Chondrocyte (in vitro differentiated cells): Measurements from ENCODE around the gene SRSF4. TPM values are rescaled to one million over a fixed set of nuclear protein-coding genes. Genes with fewer than 3 reads are reported as not detected.

Experiments
- DNase-seq: peaks from one replicate; pipeline ENCODE4 v3.0.0; 2021; ENCODE audit warnings: mixed read lengths, low spot score
- H3K27ac Mint-ChIP-seq: one replicate; pipeline ENCODE4 v1.8.0; 2021; ENCODE audit warnings: mild to moderate bottlenecking, moderate library complexity, mixed read lengths; ENCODE audit not compliant: unreplicated experiment
- H3K27me3 Mint-ChIP-seq: 2 replicates; pipeline ENCODE4 v1.8.0; 2021; ENCODE audit warnings: low read depth, mixed read lengths
- H3K36me3 Mint-ChIP-seq: 2 replicates; pipeline ENCODE4 v1.8.0; 2021; ENCODE audit warnings: low read depth, mixed read lengths
- H3K4me1 Mint-ChIP-seq: 2 replicates; pipeline ENCODE4 v1.8.0; 2021; ENCODE audit warnings: low read depth, mild to moderate bottlenecking, mixed read lengths
- H3K4me3 Mint-ChIP-seq: one replicate; pipeline ENCODE4 v1.8.0; 2021; ENCODE audit warnings: mild to moderate bottlenecking, moderate library complexity, mixed read lengths; ENCODE audit not compliant: unreplicated experiment
- H3K9me3 Mint-ChIP-seq: 2 replicates; pipeline ENCODE4 v1.8.0; 2021; ENCODE audit warnings: low read depth, mixed read lengths
- CTCF ChIP-seq: fragments of 200-600 bp; sonication (generic); IDR thresholded peaks from 2 replicates; pipeline ENCODE4 v1.5.0; 2021; ENCODE audit warnings: antibody characterized with exemption, mild to moderate bottlenecking, moderate library complexity
- total RNA-seq: library from RNA; stranded (reverse); gene quantifications from 3 replicates; pipeline ENCODE4 v1.2.1, GENCODE V29; 2021

SRSF4 gene
- total RNA-seq, 1 donor from 2014 or later = 49.1 TPM

- no peaks in the 10 kb centered on the region for H3K27me3 Mint-ChIP-seq
- H3K36me3 Mint-ChIP-seq = peaks cover 8% of the 10 kb centered on the region
- TF ChIP-seq CTCF = no peak
- peak overlapping the region; percentile 43 for H3K27ac Mint-ChIP-seq
- no peaks in the 10 kb centered on the region for H3K9me3 Mint-ChIP-seq
- no peak overlapping the region for H3K4me3 Mint-ChIP-seq
- H3K4me1 Mint-ChIP-seq = peaks cover 41% of the 10 kb centered on the region
- no peak for DNase-seq
These were observed 10.6 kb downstream of the SRSF4 start for GRCh38 chr1:29171089-29171488.

DNA sequence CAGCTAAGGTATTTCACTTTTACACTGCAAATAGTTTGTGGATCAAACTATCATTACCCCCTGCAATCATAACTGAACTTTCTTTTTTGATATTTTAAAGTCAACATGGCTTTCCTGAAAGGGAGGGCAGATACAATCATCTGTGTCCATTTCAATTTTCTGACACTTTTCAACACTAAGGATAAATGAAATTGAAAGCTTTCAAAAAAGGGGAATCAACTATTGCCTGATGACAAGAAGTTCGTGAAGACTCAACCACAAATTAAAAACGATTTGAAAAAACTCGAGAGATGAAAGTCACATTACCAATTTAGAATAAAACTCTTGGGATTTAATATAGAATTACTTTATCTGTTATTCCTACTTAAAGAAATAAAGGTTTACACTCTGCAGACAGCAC, 11.7 kb downstream of the SRSF4 start:
- Mint-ChIP-seq H3K27ac (peak overlapping the region; percentile 29), H3K36me3 (peaks cover 10% of the 10 kb centered on the region), H3K9me3 (no peaks in the 10 kb centered on the region), H3K4me1 (peaks cover 44% of the 10 kb centered on the region), H3K27me3 (no peaks in the 10 kb centered on the region), H3K4me3 (no peak overlapping the region)
- no peak for TF ChIP-seq CTCF
- DNase-seq = no peak

GRCh38 chr1:29167904-29168303, 13.8 kb downstream of the SRSF4 start:
- DNase-seq = no peak
- no peak overlapping the region for H3K27ac Mint-ChIP-seq
- H3K4me3 Mint-ChIP-seq = no peak overlapping the region
- peaks cover 13% of the 10 kb centered on the region for H3K36me3 Mint-ChIP-seq
- no peaks in the 10 kb centered on the region for H3K9me3 Mint-ChIP-seq
- H3K4me1 Mint-ChIP-seq = peaks cover 39% of the 10 kb centered on the region
- no peaks in the 10 kb centered on the region for H3K27me3 Mint-ChIP-seq
- TF ChIP-seq CTCF = no peak

DNA sequence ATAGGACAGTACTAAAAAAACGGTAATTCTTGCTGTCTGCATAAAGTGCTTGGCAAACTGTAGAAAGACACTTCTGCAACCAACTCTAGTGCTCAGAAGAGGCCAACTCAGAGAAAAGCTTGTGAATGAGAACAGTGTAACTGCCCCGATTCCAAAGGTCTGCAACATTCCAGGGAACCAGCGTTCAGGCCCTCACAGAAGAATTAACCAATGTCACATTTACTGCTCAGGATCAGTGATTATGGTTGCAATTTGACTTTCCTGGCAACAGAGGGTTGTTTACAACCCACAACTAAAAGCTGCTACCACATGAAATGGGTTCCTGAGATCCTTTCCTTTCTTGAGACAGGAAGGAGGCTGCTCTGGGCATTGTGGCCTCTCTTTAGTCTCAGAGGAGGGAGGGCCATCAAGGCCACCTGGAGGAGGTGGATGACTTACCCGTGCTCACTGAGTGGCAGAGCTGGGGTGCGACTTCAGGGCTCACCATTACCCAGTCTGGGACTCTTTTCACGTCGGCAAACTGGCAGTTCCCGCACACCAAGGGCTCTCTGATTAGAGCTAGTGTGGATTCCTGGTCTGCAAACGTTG, 15.3 kb downstream of the SRSF4 start:
- peaks cover 35% of the 10 kb centered on the region for H3K4me1 Mint-ChIP-seq
- no peak for TF ChIP-seq CTCF
- H3K36me3 Mint-ChIP-seq = peaks cover 11% of the 10 kb centered on the region
- H3K9me3 Mint-ChIP-seq = no peaks in the 10 kb centered on the region
- H3K27ac Mint-ChIP-seq = no peak overlapping the region
- no peaks in the 10 kb centered on the region for H3K27me3 Mint-ChIP-seq
- no peak overlapping the region for H3K4me3 Mint-ChIP-seq
- no peak for DNase-seq

DNA sequence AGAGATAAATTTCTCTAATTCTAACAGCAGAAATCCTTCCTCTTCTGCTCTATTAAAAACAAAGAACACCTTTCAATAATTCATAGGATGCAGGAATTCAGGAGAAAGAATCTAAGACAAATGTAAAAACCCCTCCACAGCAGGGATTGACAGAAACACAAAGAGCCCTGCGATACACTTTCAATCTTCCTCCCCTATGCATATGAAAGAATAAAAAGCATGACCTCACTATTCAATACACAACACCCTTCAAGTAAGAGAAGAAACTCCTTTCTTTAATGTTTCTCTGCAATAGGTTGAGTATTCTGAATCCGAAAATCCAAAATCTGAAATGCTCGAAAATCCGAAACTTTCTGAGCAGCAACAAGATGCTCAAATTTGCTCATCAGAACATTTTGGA, 17.1 kb downstream of the SRSF4 start:
- H3K4me1 Mint-ChIP-seq = peaks cover 17% of the 10 kb centered on the region

More for the DNA sequence above, 17.1 kb downstream of the SRSF4 start:
- no peak overlapping the region for H3K27ac Mint-ChIP-seq
- DNase-seq = no peak
- H3K27me3 Mint-ChIP-seq = no peaks in the 10 kb centered on the region
- peaks cover 16% of the 10 kb centered on the region for H3K36me3 Mint-ChIP-seq
- H3K9me3 Mint-ChIP-seq = no peaks in the 10 kb centered on the region
- H3K4me3 Mint-ChIP-seq = no peak overlapping the region
- no peak for TF ChIP-seq CTCF
